Stimulated activated CD4-positive, alpha-beta T cell treated with anti-CD3 and anti-CD28 coated beads, Interleukin-2, amount 100 ng/mL, for 48 hours (primary cell): Measurements from ENCODE around the gene DDIT4L.
"Not testable (repeated sequence)": the region's sequence is repeated elsewhere in the genome, so short reads cannot be mapped to it uniquely, and the experiment has no call there.

Experiments
- DNase-seq, 2 donors: peaks; one replicate each; pipeline ENCODE4 v3.0.0-alpha.2; 2020

DDIT4L gene

GRCh38 chr4:100189820-100190642 is at the start of gene DDIT4L:
DDIT4L (minus strand) TSS chr4:100190468; CDS start chr4:100189983, 485 bp downstream.
- DNase-seq, result no peak

- no peak for DNase-seq
These were observed 49.7 kb upstream of the DDIT4L start for GRCh38 chr4:100240008-100240407.

GRCh38 chr4:100224721-100225120 is 34.5 kb upstream of the DDIT4L start:
- no peak for DNase-seq

GRCh38 chr4:100224160-100224559 is 33.9 kb upstream of the DDIT4L start:
- no peak for DNase-seq

GRCh38 chr4:100208964-100209363 is 18.7 kb upstream of the DDIT4L start:
- DNase-seq, result no peak

- DNase-seq, result no peak
These were observed 18.2 kb upstream of the DDIT4L start for GRCh38 chr4:100208459-100208858.

GRCh38 chr4:100206850-100207249 is 16.6 kb upstream of the DDIT4L start:
- no peak for DNase-seq

GRCh38 chr4:100198061-100198460 is 7.8 kb upstream of the DDIT4L start:
- DNase-seq, result no peak

- not testable (repeated sequence) for DNase-seq
These were observed 6.3 kb upstream of the DDIT4L start for GRCh38 chr4:100196388-100197071.

GRCh38 chr4:100190643-100191600 is 654 bp upstream of the DDIT4L start:
- DNase-seq, result no peak

- DNase-seq, result no peak
These were observed 1.4 kb downstream of the DDIT4L start for GRCh38 chr4:100188829-100189228.

- DNase-seq, result no peak
These were observed 2.5 kb downstream of the DDIT4L start for GRCh38 chr4:100187781-100188180.

- DNase-seq, result no peak
These were observed 5.5 kb downstream of the DDIT4L start for GRCh38 chr4:100184787-100185186.

GRCh38 chr4:100177855-100178254 is 12.4 kb downstream of the DDIT4L start:
- DNase-seq, result no peak

GRCh38 chr4:100177126-100177525 is 13.1 kb downstream of the DDIT4L start:
- no peak for DNase-seq

GRCh38 chr4:100175858-100176257 is 14.4 kb downstream of the DDIT4L start:
- no peak for DNase-seq

- DNase-seq, result no peak
These were observed 15.3 kb downstream of the DDIT4L start for GRCh38 chr4:100174985-100175383.

- DNase-seq, result no peak
These were observed 19.3 kb downstream of the DDIT4L start for GRCh38 chr4:100170986-100171385.

GRCh38 chr4:100169491-100170485 is 20.5 kb downstream of the DDIT4L start:
- DNase-seq, result no peak

- no peak for DNase-seq
These were observed 21.7 kb downstream of the DDIT4L start for GRCh38 chr4:100168521-100168920.

GRCh38 chr4:100166297-100167039 is 23.8 kb downstream of the DDIT4L start:
- DNase-seq, result no peak
